Sigmoid colon (tissue), 7 donors: ENCODE measurements around the gene KIF26B. TPM values are rescaled to one million over a fixed set of nuclear protein-coding genes. Genes with fewer than 3 reads are reported as not detected.

Source experiments
- DNase-seq: peaks from one replicate; pipeline ENCODE4 v3.0.0-alpha.2; 2019
- H3K27ac ChIP-seq, 4 donors: fragments of 200-600 bp; sonication (generic); one replicate each; pipeline ENCODE4 v1.5.1; 2016 to 2019; ENCODE audit warnings: mild to moderate bottlenecking in 1 of 4
- H3K27me3 ChIP-seq, 3 donors: fragments of 200-600 bp; sonication (generic); one replicate each; pipeline ENCODE4 v1.5.1; 2019; ENCODE audit warnings: mild to moderate bottlenecking in 1 of 3
- H3K36me3 ChIP-seq, 4 donors: fragments of 200-600 bp; sonication (generic); one replicate each; pipeline ENCODE4 v1.5.1; 2016 to 2019
- H3K4me1 ChIP-seq, 4 donors: fragments of 200-600 bp; sonication (generic); one replicate each; pipeline ENCODE4 v1.5.1; 2017 to 2019
- H3K4me3 ChIP-seq, 4 donors: fragments of 200-600 bp; sonication (generic); one replicate each; pipeline ENCODE4 v1.5.1; 2017 to 2019; ENCODE audit warnings: mild to moderate bottlenecking in 2 of 4, moderate library complexity in 1 of 4
- H3K9me3 ChIP-seq, 4 donors: fragments of 200-600 bp in 3 of 4; sonication (generic) in 3 of 4; one replicate each; pipeline versions ENCODE4 v1.5.1 to v1.6.1; 2013 to 2019
- CTCF ChIP-seq, 4 experiments: fragments of 450-650 bp in 3 of 4; fragments of 200-600 bp in 1 of 4; IDR thresholded peaks; one replicate each; pipeline ENCODE4 v1.5.1; 2016 to 2019; ENCODE audit warnings: antibody characterized with exemption in 4 of 4, mild to moderate bottlenecking in 3 of 4, moderate library complexity in 2 of 4
- EP300 ChIP-seq, 4 donors: sonication (generic); formaldehyde crosslinking; IDR thresholded peaks; one replicate each; pipeline ENCODE4 v1.6.1; 2017; ENCODE audit warnings: antibody characterized with exemption in 4 of 4
- POLR2A ChIP-seq, 2 donors: fragments of 450-650 bp; IDR thresholded peaks; one replicate each; pipeline ENCODE4 v1.6.1; 2016; ENCODE audit warnings: antibody characterized with exemption in 2 of 2, mild to moderate bottlenecking in 2 of 2, moderate library complexity in 2 of 2
- POLR2AphosphoS5 ChIP-seq, 4 donors: sonication (generic); formaldehyde crosslinking; IDR thresholded peaks; one replicate each; pipeline ENCODE4 v1.6.1; 2017; ENCODE audit warnings: antibody characterized with exemption in 4 of 4
- WGBS, 2 donors: extraction: QIAGEN DNeasy Blood & Tissue Kit; methylation state at CpG; one replicate each; pipeline ENCODE4 v1.1.7; 2013; 5-methylcytosine and 5-hydroxymethylcytosine counted together
- intact Hi-C: fragments of 100-400 bp; cut with DNase I; formaldehyde crosslinking; loops from one replicate; pipeline ENCODE4 v1.15.1; 2023
- polyA plus RNA-seq, 3 donors: library from polyadenylated mRNA; stranded (reverse); fragments of 200-250 nt; gene quantifications; one replicate each; pipeline ENCODE4 v1.2.3, GENCODE V29; 2013
- total RNA-seq, 4 donors: library from RNA; depleted of rRNA; stranded (reverse); fragments of >200 nt; gene quantifications; one replicate each; pipeline ENCODE4 v1.1.0, GENCODE V29; 2016
- donor health status: healthy with polysubstance abuse.
- donor health status: Bipolar disorder and iron deficiency.
- donor health status: healthy.

Gene KIF26B
- total and polyA plus RNA-seq, 7 donors: under 0.01 to 5.5 (median 1.4) TPM; not detected in 1

DNA sequence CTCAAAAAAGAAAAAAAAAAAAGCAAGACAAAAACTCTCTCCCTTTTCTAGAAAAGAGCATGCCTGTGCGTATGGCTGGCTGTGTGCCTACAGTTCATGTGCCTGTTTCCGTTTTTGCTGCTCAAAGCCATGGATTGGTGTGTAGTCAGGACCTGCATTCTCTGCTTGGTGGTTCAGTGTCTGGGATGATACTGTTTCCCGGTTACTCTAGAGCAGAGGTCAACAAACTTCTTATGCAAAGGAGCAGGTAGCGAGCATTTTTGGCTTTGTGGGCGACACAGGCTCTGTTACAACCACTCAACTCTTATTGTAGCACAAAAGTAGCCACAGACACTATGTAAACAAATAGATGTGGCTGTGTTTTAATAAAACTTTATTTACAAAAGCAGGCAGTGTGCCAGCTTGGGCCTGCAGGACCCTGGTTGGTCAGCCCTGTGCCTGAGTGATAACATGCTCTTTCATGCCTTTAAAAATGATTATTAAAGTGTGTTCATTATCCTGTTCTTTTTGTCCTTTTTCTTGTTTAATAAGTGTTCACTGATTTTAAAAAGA is 524.2 kb downstream of the KIF26B start:
- H3K9me3 ChIP-seq: no peaks in the 10 kb centered on the region
- H3K27me3 ChIP-seq: no peaks in the 10 kb centered on the region
- H3K27ac ChIP-seq: no peak overlapping the region
- 75 to 88% methylated on average over 5 of the region's 5 CpGs for WGBS, 2 donors
- no peak for TF ChIP-seq EP300 (IDR thresholded peaks at IDR 0.05)
- no peak for TF ChIP-seq CTCF (IDR thresholded peaks at IDR 0.05)
- no peak for TF ChIP-seq POLR2AphosphoS5 (IDR thresholded peaks at IDR 0.05)
- no peak for TF ChIP-seq POLR2A (IDR thresholded peaks at IDR 0.05)
- peaks cover 0 to 11% (median 11%) of the 10 kb centered on the region in 4 donors for H3K4me1 ChIP-seq
- no peak overlapping the region for H3K4me3 ChIP-seq
- intact Hi-C loops: no loop called here
- no peak for DNase-seq
- H3K36me3 ChIP-seq: no peaks in the 10 kb centered on the region

- DNase-seq: no peak
- TF ChIP-seq CTCF (IDR thresholded peaks at IDR 0.05) (no peak), POLR2A (IDR thresholded peaks at IDR 0.05) (no peak), EP300 (IDR thresholded peaks at IDR 0.05) (no peak), POLR2AphosphoS5 (IDR thresholded peaks at IDR 0.05) (no peak)
- H3K27ac ChIP-seq: no peak overlapping the region
- H3K27me3 ChIP-seq: no peaks in the 10 kb centered on the region
- no peaks in the 10 kb centered on the region for H3K36me3 ChIP-seq
- peaks cover 0 to 14% (median 12%) of the 10 kb centered on the region in 4 donors for H3K4me1 ChIP-seq
- WGBS, 2 donors: 80 to 90% methylated on average over 24 of the region's 24 CpGs
- intact Hi-C loops: no loop called here
- H3K9me3 ChIP-seq: no peaks in the 10 kb centered on the region
- H3K4me3 ChIP-seq: no peak overlapping the region
Measured at GRCh38 chr1:245679821-245680780, 525.3 kb downstream of the KIF26B start.

- Histone ChIP-seq H3K36me3 (no peaks in the 10 kb centered on the region), H3K27me3 (no peaks in the 10 kb centered on the region), H3K27ac (no peak overlapping the region), H3K4me1 (peaks cover 0 to 14% (median 12%) of the 10 kb centered on the region in 4 donors), H3K4me3 (no peak overlapping the region), H3K9me3 (no peaks in the 10 kb centered on the region)
- TF ChIP-seq POLR2A (IDR thresholded peaks at IDR 0.05): no peak
- TF ChIP-seq CTCF (IDR thresholded peaks at IDR 0.05): no peak
- TF ChIP-seq POLR2AphosphoS5 (IDR thresholded peaks at IDR 0.05): no peak
- TF ChIP-seq EP300 (IDR thresholded peaks at IDR 0.05): no peak
- 75 to 84% methylated on average over 21 of the region's 21 CpGs for WGBS, 2 donors
- intact Hi-C loops: no loop called here
- DNase-seq: no peak
Measured at GRCh38 chr1:245682638-245683628, 528.1 kb downstream of the KIF26B start.

DNA sequence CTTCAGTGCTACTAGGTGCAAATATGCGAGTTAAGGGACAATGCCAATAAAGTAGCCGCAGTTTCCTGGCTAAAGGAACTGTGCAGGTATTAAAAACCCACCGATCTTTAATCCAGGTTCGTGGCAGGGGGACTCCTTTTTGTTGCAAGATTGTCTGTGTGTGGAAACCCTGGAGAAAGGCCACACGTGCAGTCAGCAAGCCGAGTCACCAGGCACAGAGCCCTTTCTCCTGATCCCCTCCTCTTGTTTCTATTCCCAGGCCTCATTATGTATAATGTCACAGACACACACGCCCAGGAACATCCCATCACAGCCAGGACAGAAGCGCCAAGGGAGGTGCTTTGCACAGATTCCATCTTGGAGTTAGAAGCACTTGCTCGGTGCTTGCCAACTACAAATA is 528.9 kb downstream of the KIF26B start:
- DNase-seq: no peak
- Histone ChIP-seq H3K9me3 (no peaks in the 10 kb centered on the region), H3K4me3 (no peak overlapping the region), H3K27me3 (no peaks in the 10 kb centered on the region), H3K27ac (no peak overlapping the region), H3K36me3 (no peaks in the 10 kb centered on the region), H3K4me1 (peaks cover 0 to 14% (median 12%) of the 10 kb centered on the region in 4 donors)
- intact Hi-C loops: no loop called here
- TF ChIP-seq POLR2AphosphoS5 (IDR thresholded peaks at IDR 0.05): no peak
- TF ChIP-seq POLR2A (IDR thresholded peaks at IDR 0.05): no peak
- TF ChIP-seq CTCF (IDR thresholded peaks at IDR 0.05): no peak
- no peak for TF ChIP-seq EP300 (IDR thresholded peaks at IDR 0.05)
- 77 to 88% methylated on average over 9 of the region's 9 CpGs for WGBS, 2 donors
